ACC112 (cell line): ENCODE measurements around the gene SRC.

Experiments used
- H2AFZ ChIP-seq: fragments of 200-600 bp; sonication (generic); one replicate; pipeline ENCODE4 v1.6.0; 2017; ENCODE audit warnings: antibody characterized with exemption, low read length; ENCODE audit not compliant: unreplicated experiment
- H3K27ac ChIP-seq: fragments of 200-600 bp; sonication (generic); 2 replicates; pipeline ENCODE4 v1.5.1; 2014; ENCODE audit warnings: low read depth, mild to moderate bottlenecking, antibody characterized with exemption, low read length, moderate library complexity
- H3K27me3 ChIP-seq: fragments of 200-600 bp; sonication (generic); 2 replicates; pipeline ENCODE4 v1.6.1; 2014; ENCODE audit warnings: mild to moderate bottlenecking, antibody characterized with exemption, low read length, moderate library complexity, mixed read lengths; ENCODE audit not compliant: insufficient read depth
- H3K36me3 ChIP-seq: fragments of 200-600 bp; sonication (generic); 2 replicates; pipeline ENCODE4 v1.6.1; 2016; ENCODE audit warnings: mild to moderate bottlenecking, antibody characterized with exemption, low read length, moderate library complexity, mixed read lengths; ENCODE audit not compliant: insufficient read depth
- H3K4me1 ChIP-seq: fragments of 200-600 bp; sonication (generic); one replicate; pipeline ENCODE4 v1.6.1; 2016; ENCODE audit warnings: low read length, mixed read lengths; ENCODE audit not compliant: insufficient read depth, unreplicated experiment, control insufficient read depth
- H3K4me3 ChIP-seq: fragments of 200-600 bp; sonication (generic); 2 replicates; pipeline ENCODE4 v1.5.1; 2014; ENCODE audit warnings: mild to moderate bottlenecking, low read depth, low read length
- H3K79me2 ChIP-seq: fragments of 200-600 bp; sonication (generic); one replicate; pipeline ENCODE4 v1.6.0; 2016; ENCODE audit warnings: low read length; ENCODE audit not compliant: control insufficient read depth, unreplicated experiment, insufficient read depth

SRC gene

GRCh38 chr20:37449276-37449675 is 103.3 kb downstream of the SRC start:
- Histone ChIP-seq H3K27ac (no peak overlapping the region), H3K79me2 (no peaks in the 10 kb centered on the region), H3K36me3 (no peaks in the 10 kb centered on the region), H2AFZ (no peak overlapping the region), H3K4me3 (no peak overlapping the region), H3K27me3 (peaks cover 63% of the 10 kb centered on the region), H3K4me1 (no peaks in the 10 kb centered on the region)

GRCh38 chr20:37450344-37450743 is 104.4 kb downstream of the SRC start:
- Histone ChIP-seq H3K4me3 (no peak overlapping the region), H3K27me3 (peaks cover 72% of the 10 kb centered on the region), H3K79me2 (no peaks in the 10 kb centered on the region), H3K4me1 (no peaks in the 10 kb centered on the region), H2AFZ (no peak overlapping the region), H3K36me3 (no peaks in the 10 kb centered on the region), H3K27ac (no peak overlapping the region)

GRCh38 chr20:37451616-37452015 is 105.7 kb downstream of the SRC start:
- Histone ChIP-seq H3K79me2 (no peaks in the 10 kb centered on the region), H3K36me3 (no peaks in the 10 kb centered on the region), H2AFZ (no peak overlapping the region), H3K4me3 (no peak overlapping the region), H3K27ac (no peak overlapping the region), H3K27me3 (peaks cover 67% of the 10 kb centered on the region), H3K4me1 (no peaks in the 10 kb centered on the region)

GRCh38 chr20:37452236-37452635 is 106.3 kb downstream of the SRC start:
- Histone ChIP-seq H2AFZ (no peak overlapping the region), H3K79me2 (no peaks in the 10 kb centered on the region), H3K27ac (no peak overlapping the region), H3K4me1 (no peaks in the 10 kb centered on the region), H3K27me3 (peaks cover 61% of the 10 kb centered on the region), H3K36me3 (no peaks in the 10 kb centered on the region), H3K4me3 (no peak overlapping the region)

- no peak overlapping the region for H2AFZ ChIP-seq
- no peak overlapping the region for H3K27ac ChIP-seq
- no peaks in the 10 kb centered on the region for H3K36me3 ChIP-seq
- H3K79me2 ChIP-seq, result no peaks in the 10 kb centered on the region
- H3K27me3 ChIP-seq, result peaks cover 60% of the 10 kb centered on the region
- H3K4me3 ChIP-seq, result no peak overlapping the region
- no peaks in the 10 kb centered on the region for H3K4me1 ChIP-seq
These were observed 107.3 kb downstream of the SRC start for GRCh38 chr20:37453288-37453687.

- Histone ChIP-seq H3K79me2 (no peaks in the 10 kb centered on the region), H3K4me3 (no peak overlapping the region), H3K27ac (no peak overlapping the region), H3K27me3 (peaks cover 61% of the 10 kb centered on the region), H3K4me1 (no peaks in the 10 kb centered on the region), H3K36me3 (no peaks in the 10 kb centered on the region), H2AFZ (no peak overlapping the region)
These were observed 107.9 kb downstream of the SRC start for GRCh38 chr20:37453836-37454235.

GRCh38 chr20:37454636-37455385 is 108.9 kb downstream of the SRC start:
- no peaks in the 10 kb centered on the region for H3K4me1 ChIP-seq
- H3K27ac ChIP-seq, result no peak overlapping the region
- H3K27me3 ChIP-seq, result peaks cover 63% of the 10 kb centered on the region
- no peaks in the 10 kb centered on the region for H3K79me2 ChIP-seq
- H3K4me3 ChIP-seq, result no peak overlapping the region
- no peaks in the 10 kb centered on the region for H3K36me3 ChIP-seq
- no peak overlapping the region for H2AFZ ChIP-seq
